Kidney (tissue), 14 donors: ENCODE data around the gene LAMC1. TPM values are rescaled to one million over a fixed set of nuclear protein-coding genes. Genes with fewer than 3 reads are reported as not detected.

Experiments
- DNase-seq, 5 donors: peaks; one replicate each; pipeline ENCODE4 v3.0.0-alpha.2; 2013 to 2020
- FAIRE-seq: peaks from 2 replicates; lab custom pipeline; 2012; peaks lifted over from hg19 to GRCh38; lab: Jason Lieb, UNC
- H3K27ac ChIP-seq, 2 donors: one replicate each; pipeline ENCODE4 v1.7.0; 2013; ENCODE audit warnings: low read depth in 2 of 2, low read length in 2 of 2, inconsistent platforms in 1 of 2
- H3K27me3 ChIP-seq: one replicate; pipeline ENCODE4 v1.7.1; 2013; ENCODE audit warnings: low read length, inconsistent platforms; ENCODE audit not compliant: control insufficient read depth, insufficient read depth
- H3K36me3 ChIP-seq, 3 donors: one replicate each; pipeline versions ENCODE4 v1.7.0 to v1.7.1; 2013; ENCODE audit warnings: low read length in 3 of 3, control low read depth in 1 of 3, inconsistent platforms in 1 of 3; ENCODE audit not compliant: insufficient read depth in 3 of 3, control insufficient read depth in 2 of 3
- H3K4me1 ChIP-seq, 3 donors: one replicate each; pipeline versions ENCODE4 v1.7.0 to v1.7.1; 2013; ENCODE audit warnings: low read length in 3 of 3, inconsistent platforms in 1 of 3, low read depth in 1 of 3; ENCODE audit not compliant: control insufficient read depth in 2 of 3, insufficient read depth in 2 of 3
- H3K4me3 ChIP-seq, 3 donors: one replicate each; pipeline versions ENCODE4 v1.7.0 to v1.8.1; 2013; ENCODE audit warnings: low read length in 3 of 3, control low read depth in 1 of 3, inconsistent platforms in 1 of 3
- H3K9ac ChIP-seq, 3 donors: one replicate each; pipeline versions ENCODE4 v1.7.0 to v1.7.1; 2013; ENCODE audit warnings: low read length in 3 of 3, control low read depth in 1 of 3, inconsistent platforms in 1 of 3
- H3K9me3 ChIP-seq, 3 donors: one replicate each; pipeline versions ENCODE4 v1.7.0 to v1.7.1; 2013; ENCODE audit warnings: low read length in 3 of 3, control low read depth in 1 of 3, inconsistent platforms in 1 of 3; ENCODE audit not compliant: control insufficient read depth in 2 of 3, insufficient read depth in 1 of 3
- intact Hi-C: fragments of 100-400 bp; cut with DNase I; formaldehyde crosslinking; loops from one replicate; pipeline ENCODE4 v1.11.1; 2022
- polyA plus RNA-seq: library from polyadenylated mRNA; stranded (reverse); fragments of 350-450 nt; fragmentation: Illumina TruSeq; extraction: RNeasy Lipid Tissue Mini Kit (QIAGEN cat#74804); gene quantifications from one replicate; pipeline ENCODE4 v1.2.3, GENCODE V29; 2014; ENCODE audit warnings: low read depth, low replicate concordance; ENCODE audit not compliant: insufficient read depth
- total RNA-seq: library from RNA; stranded (reverse); fragmentation: NEBNext Ultra II Directional; extraction: Animal tissue kit (Norgen Biotek cat#: 25700); gene quantifications from one replicate; pipeline ENCODE4 v1.2.1, GENCODE V29; 2021
- TF ChIP-seq, protein P1 (sequence below): IDR thresholded peaks from 3 replicates; pipeline ENCODE4 v1.5.1; 2012; ENCODE audit warnings: mild to moderate bottlenecking, moderate library complexity, borderline replicate concordance; ENCODE audit not compliant: insufficient read depth; ENCODE audit errors: extremely low read depth
- donor health status: control.
- donor health status: control.
- donor health status: control.
- donor health status: control.
- donor health status: control.
- donor health status: DM: yes; HTN: yes; CAD: no.
- donor health status: Normal renal cell carcinoma (clear cell type).

Gene LAMC1
- total and polyA plus RNA-seq, 2 donors from 2014 or later = 21.1 to 140 TPM

DNA sequence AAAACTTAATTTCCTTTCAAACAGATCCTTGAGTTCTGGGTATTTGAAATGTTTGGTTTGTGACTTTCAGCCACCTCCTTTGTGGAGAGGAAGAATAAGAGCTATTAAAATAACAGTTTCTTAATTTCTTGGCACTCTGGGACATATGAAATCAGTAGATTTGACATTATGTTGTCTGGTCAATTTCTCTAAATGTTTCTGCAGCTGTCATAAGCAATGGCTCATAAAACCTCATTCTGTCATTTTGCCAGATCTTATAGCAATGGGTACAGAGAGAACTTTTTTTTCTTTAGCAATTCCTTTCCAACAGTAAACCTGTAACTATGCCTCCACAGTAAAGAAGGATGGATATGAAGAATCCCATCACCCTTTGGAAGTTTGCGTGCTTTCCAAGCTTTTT is 52.6 kb downstream of the LAMC1 start:
- Histone ChIP-seq H3K27ac (no peak overlapping the region), H3K9ac (no peak overlapping the region), H3K27me3 (no peaks in the 10 kb centered on the region), H3K9me3 (no peaks in the 10 kb centered on the region), H3K4me1 (peaks cover 0 to 9% (median 0%) of the 10 kb centered on the region in 3 donors), H3K4me3 (no peak overlapping the region), H3K36me3 (no peaks in the 10 kb centered on the region)
- TF ChIP-seq, protein P1, sequence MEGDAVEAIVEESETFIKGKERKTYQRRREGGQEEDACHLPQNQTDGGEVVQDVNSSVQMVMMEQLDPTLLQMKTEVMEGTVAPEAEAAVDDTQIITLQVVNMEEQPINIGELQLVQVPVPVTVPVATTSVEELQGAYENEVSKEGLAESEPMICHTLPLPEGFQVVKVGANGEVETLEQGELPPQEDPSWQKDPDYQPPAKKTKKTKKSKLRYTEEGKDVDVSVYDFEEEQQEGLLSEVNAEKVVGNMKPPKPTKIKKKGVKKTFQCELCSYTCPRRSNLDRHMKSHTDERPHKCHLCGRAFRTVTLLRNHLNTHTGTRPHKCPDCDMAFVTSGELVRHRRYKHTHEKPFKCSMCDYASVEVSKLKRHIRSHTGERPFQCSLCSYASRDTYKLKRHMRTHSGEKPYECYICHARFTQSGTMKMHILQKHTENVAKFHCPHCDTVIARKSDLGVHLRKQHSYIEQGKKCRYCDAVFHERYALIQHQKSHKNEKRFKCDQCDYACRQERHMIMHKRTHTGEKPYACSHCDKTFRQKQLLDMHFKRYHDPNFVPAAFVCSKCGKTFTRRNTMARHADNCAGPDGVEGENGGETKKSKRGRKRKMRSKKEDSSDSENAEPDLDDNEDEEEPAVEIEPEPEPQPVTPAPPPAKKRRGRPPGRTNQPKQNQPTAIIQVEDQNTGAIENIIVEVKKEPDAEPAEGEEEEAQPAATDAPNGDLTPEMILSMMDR = no peak
- intact Hi-C loops = no loop called here
- no peak for FAIRE-seq
- no peak for DNase-seq

DNA sequence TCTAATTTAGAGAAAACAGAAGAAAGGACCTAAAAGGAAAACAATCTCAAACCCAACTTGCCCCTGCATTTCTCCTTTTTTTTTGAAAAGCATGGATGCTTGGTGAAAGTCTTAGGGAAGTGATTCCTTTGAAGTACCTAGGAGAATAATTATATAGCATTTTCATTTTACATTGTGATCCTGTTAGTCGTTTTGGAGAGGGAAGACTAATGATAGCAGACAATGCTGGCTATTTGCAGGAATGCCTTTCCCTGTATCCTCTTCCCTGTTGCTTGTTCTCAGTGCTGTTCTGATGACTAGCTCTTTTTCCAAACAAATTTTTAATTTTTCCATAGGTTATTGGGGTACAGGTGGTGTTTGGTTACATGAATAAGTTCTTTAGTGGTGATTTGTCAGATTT is 53.9 kb downstream of the LAMC1 start:
- no peak overlapping the region for H3K4me3 ChIP-seq
- intact Hi-C loops = no loop called here
- H3K9me3 ChIP-seq = no peaks in the 10 kb centered on the region
- TF ChIP-seq, protein P1 = no peak
- DNase-seq = no peak
- H3K36me3 ChIP-seq = no peaks in the 10 kb centered on the region
- H3K9ac ChIP-seq = no peak overlapping the region
- no peak overlapping the region for H3K27ac ChIP-seq
- peaks cover 0 to 4% (median 0%) of the 10 kb centered on the region in 3 donors for H3K4me1 ChIP-seq
- no peak for FAIRE-seq
- no peaks in the 10 kb centered on the region for H3K27me3 ChIP-seq

DNA sequence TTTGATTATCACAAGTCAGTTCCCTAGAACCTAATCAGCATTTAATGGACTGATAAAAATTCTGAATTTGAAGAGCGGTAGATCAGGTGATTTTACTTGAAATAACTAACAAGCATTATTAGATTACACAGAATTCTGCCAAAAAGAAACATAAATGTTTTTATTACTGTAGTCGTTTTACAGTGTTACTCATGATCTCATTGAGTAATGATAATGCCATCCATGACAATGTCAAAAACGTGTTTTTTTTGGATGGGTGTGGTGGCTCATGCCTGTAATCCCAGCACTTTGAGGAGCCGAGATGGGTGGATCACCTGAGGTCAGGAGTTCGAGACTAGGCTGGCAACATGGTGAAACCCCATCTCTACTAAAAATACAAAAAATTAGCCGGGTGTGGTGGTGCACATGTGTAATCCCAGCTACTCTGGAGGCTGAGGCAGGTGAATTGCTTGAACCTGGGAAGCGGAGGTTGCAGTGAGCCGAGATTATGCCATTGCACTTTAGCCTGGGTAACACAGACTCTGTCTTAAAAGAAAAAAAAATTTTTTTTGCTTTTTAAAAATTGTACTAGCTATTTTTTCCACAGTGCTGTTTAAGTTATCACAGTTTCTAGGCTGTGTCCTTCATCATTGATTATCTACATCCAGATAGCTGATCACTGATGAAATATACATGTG is 56.6 kb downstream of the LAMC1 start:
- H3K9ac ChIP-seq = no peak overlapping the region
- intact Hi-C loops = no loop called here
- no peak overlapping the region for H3K4me3 ChIP-seq
- no peaks in the 10 kb centered on the region for H3K27me3 ChIP-seq
- H3K36me3 ChIP-seq = no peaks in the 10 kb centered on the region
- FAIRE-seq = no peak
- TF ChIP-seq, protein P1 = no peak
- H3K27ac ChIP-seq = no peak overlapping the region
- no peaks in the 10 kb centered on the region for H3K9me3 ChIP-seq
- peaks cover 0 to 2% (median 0%) of the 10 kb centered on the region in 3 donors for H3K4me1 ChIP-seq
- DNase-seq = no peak
